GM21529 (cell line): ENCODE measurements around the gene YLPM1.

ENCODE experiments used
- ATAC-seq: cut with Tn5 transposase; IDR thresholded peaks from one replicate; pipeline ENCODE4 v1.9.1; 2021; ENCODE audit not compliant: unreplicated experiment

The YLPM1 gene

GRCh38 chr14:74792249-74793039 is 29.3 kb downstream of the YLPM1 start:
- no peak for ATAC-seq

- ATAC-seq = no peak
Observed at GRCh38 chr14:74793506-74794155, 30.5 kb downstream of the YLPM1 start.

- no peak for ATAC-seq
Observed at GRCh38 chr14:74794947-74795346, 31.8 kb downstream of the YLPM1 start.

- ATAC-seq = no peak
Observed at GRCh38 chr14:74799765-74800164, 36.6 kb downstream of the YLPM1 start.

GRCh38 chr14:74800780-74801179 is 37.7 kb downstream of the YLPM1 start:
- no peak for ATAC-seq

- ATAC-seq = no peak
Observed at GRCh38 chr14:74801396-74801795, 38.3 kb downstream of the YLPM1 start.

- ATAC-seq = no peak
Observed at GRCh38 chr14:74804219-74804825, 41.2 kb downstream of the YLPM1 start.

GRCh38 chr14:74807853-74808545 is 44.9 kb downstream of the YLPM1 start:
- ATAC-seq = no peak

GRCh38 chr14:74816124-74816523 is 53.0 kb downstream of the YLPM1 start:
- no peak for ATAC-seq

GRCh38 chr14:74820288-74820687 is 57.2 kb downstream of the YLPM1 start:
- ATAC-seq = no peak

- no peak for ATAC-seq
Observed at GRCh38 chr14:74821267-74821915, 58.3 kb downstream of the YLPM1 start.

- ATAC-seq = no peak
Observed at GRCh38 chr14:74824997-74825396, 61.9 kb downstream of the YLPM1 start.

- ATAC-seq = no peak
Observed at GRCh38 chr14:74826574-74826973, 63.5 kb downstream of the YLPM1 start.

- ATAC-seq = no peak
Observed at GRCh38 chr14:74829251-74829650, 66.1 kb downstream of the YLPM1 start.

- ATAC-seq = no peak
Observed at GRCh38 chr14:74832849-74833248, 69.7 kb downstream of the YLPM1 start.

GRCh38 chr14:74834692-74835392 is 71.7 kb downstream of the YLPM1 start:
- no peak for ATAC-seq

- ATAC-seq = no peak
Observed at GRCh38 chr14:74835645-74836250, 72.6 kb downstream of the YLPM1 start.

- no peak for ATAC-seq
Observed at GRCh38 chr14:74836251-74836960, 73.3 kb downstream of the YLPM1 start.

- no peak for ATAC-seq
Observed at GRCh38 chr14:74838166-74838565, 75.0 kb downstream of the YLPM1 start.
